Caco-2 (cell line): ENCODE data around the gene RXRA. TPM values are rescaled to one million over a fixed set of nuclear protein-coding genes. Genes with fewer than 3 reads are reported as not detected.

Experiments
- BruUV-seq: library from RNA; stranded (reverse); fragments of 400-500 nt; replicated peaks from 2 replicates; lab custom pipeline; 2021; lab: Mats Ljungman, UMichigan
- CTCF ChIA-PET: fragments of 300-600 bp; sonication (Branson Sonifier 250); formaldehyde crosslinking; loops from one replicate; lab custom pipeline; 2022; ENCODE audit warnings: antibody characterized with exemption; lab: Charles Lee
- POLR2A ChIA-PET: fragments of 300-600 bp; sonication (Branson Sonifier 250); formaldehyde crosslinking; loops from one replicate; lab custom pipeline; 2022; ENCODE audit warnings: antibody characterized with exemption; lab: Charles Lee
- DNase-seq, 2 experiments: peaks; one replicate each; pipeline versions ENCODE4 v3.0.0 to v3.0.0-alpha.2; 2020 to 2022
- H3K27me3 ChIP-seq: replicated peaks from 2 replicates; pipeline ENCODE4 v1.6.0; 2011; ENCODE audit warnings: low read length; ENCODE audit not compliant: control insufficient read depth, insufficient read depth
- H3K36me3 ChIP-seq: 2 replicates; pipeline ENCODE4 v1.5.1; 2011; ENCODE audit warnings: low read length; ENCODE audit not compliant: control insufficient read depth, insufficient read depth
- H3K4me1 ChIP-seq: fragments of 250-450 bp; sonication (Bioruptor Pico); 2 replicates; pipeline ENCODE4 v1.5.1; 2020; ENCODE audit warnings: mild to moderate bottlenecking
- H3K4me3 ChIP-seq: 2 replicates; pipeline ENCODE4 v1.5.1; 2011; ENCODE audit warnings: low read depth, mild to moderate bottlenecking, control low read depth, low read length
- H3K9me3 ChIP-seq: fragments of 250-450 bp; sonication (Bioruptor Pico); 2 replicates; pipeline ENCODE4 v1.5.1; 2020; ENCODE audit warnings: mild to moderate bottlenecking, moderate library complexity
- H3K27ac Mint-ChIP-seq: one replicate; pipeline ENCODE4 v1.8.0; 2022; ENCODE audit warnings: mixed read lengths; ENCODE audit not compliant: unreplicated experiment
- H3K27me3 Mint-ChIP-seq: one replicate; pipeline ENCODE4 v1.8.0; 2022; ENCODE audit warnings: mixed read lengths; ENCODE audit not compliant: insufficient read depth, unreplicated experiment
- H3K36me3 Mint-ChIP-seq: one replicate; pipeline ENCODE4 v1.8.0; 2022; ENCODE audit warnings: mild to moderate bottlenecking, mixed read lengths; ENCODE audit not compliant: insufficient read depth, unreplicated experiment
- H3K4me1 Mint-ChIP-seq: one replicate; pipeline ENCODE4 v1.8.0; 2022; ENCODE audit warnings: low read depth, mixed read lengths; ENCODE audit not compliant: unreplicated experiment
- H3K4me3 Mint-ChIP-seq: one replicate; pipeline ENCODE4 v1.8.0; 2022; ENCODE audit warnings: mild to moderate bottlenecking, moderate library complexity, mixed read lengths; ENCODE audit not compliant: unreplicated experiment
- H3K9me3 Mint-ChIP-seq: one replicate; pipeline ENCODE4 v1.8.0; 2022; ENCODE audit warnings: mixed read lengths; ENCODE audit not compliant: unreplicated experiment
- CTCF ChIP-seq, 2 experiments: fragments of 200-600 bp in 1 of 2; IDR thresholded peaks; 1 replicate in 1 of 2; 2 replicates in 1 of 2; pipeline versions ENCODE4 v1.5.1 to v1.8.0; 2011 to 2022; ENCODE audit warnings: antibody characterized with exemption in 1 of 2, control low read depth in 1 of 2, inconsistent platforms in 1 of 2, low read depth in 1 of 2, low read length in 1 of 2, mild to moderate bottlenecking in 1 of 2, moderate library complexity in 1 of 2; ENCODE audit not compliant: insufficient read depth in 1 of 2, severe bottlenecking in 1 of 2, unreplicated experiment in 1 of 2
- intact Hi-C: fragments of 100-400 bp; cut with micrococcal nuclease; formaldehyde crosslinking; loops from one replicate; pipeline ENCODE4 v1.10.0; 2022; ENCODE audit not compliant: unreplicated experiment
- total RNA-seq: library from RNA; stranded (reverse); gene quantifications from 2 replicates; pipeline ENCODE4 v1.2.3, GENCODE V29; 2022

Gene RXRA
- total RNA-seq, 1 experiment from 2014 or later = 69.1 TPM

GRCh38 chr9:134340475-134341160 lies 14.4 kb downstream of the RXRA start:
- ChIA-PET CTCF (no interaction called here), POLR2A (no interaction called here)
- no peak for TF ChIP-seq CTCF (IDR thresholded peaks at IDR 0.05; ENCODE audit: insufficient read depth in 1 of 2, low read depth in 1 of 2, low read length in 1 of 2, severe bottlenecking in 1 of 2, unreplicated experiment in 1 of 2)
- no peak overlapping the region for H3K4me3 Mint-ChIP-seq
- no peaks in the 10 kb centered on the region for H3K9me3 Mint-ChIP-seq
- no peaks in the 10 kb centered on the region for H3K27me3 Mint-ChIP-seq
- Histone ChIP-seq H3K27me3 (no peaks in the 10 kb centered on the region), H3K36me3 (0 out of 2 replicates have a peak, but pooled peaks cover 2% of the 10 kb centered on the region), H3K4me3 (no peak overlapping the region), H3K4me1 (no peaks in the 10 kb centered on the region), H3K9me3 (no peaks in the 10 kb centered on the region)
- no TSS peak for BruUV-seq
- H3K36me3 Mint-ChIP-seq = peaks cover 11% of the 10 kb centered on the region
- no peak overlapping the region for H3K27ac Mint-ChIP-seq
- H3K4me1 Mint-ChIP-seq = no peaks in the 10 kb centered on the region
- intact Hi-C loops = no loop called here
- DNase-seq = no peak

DNA sequence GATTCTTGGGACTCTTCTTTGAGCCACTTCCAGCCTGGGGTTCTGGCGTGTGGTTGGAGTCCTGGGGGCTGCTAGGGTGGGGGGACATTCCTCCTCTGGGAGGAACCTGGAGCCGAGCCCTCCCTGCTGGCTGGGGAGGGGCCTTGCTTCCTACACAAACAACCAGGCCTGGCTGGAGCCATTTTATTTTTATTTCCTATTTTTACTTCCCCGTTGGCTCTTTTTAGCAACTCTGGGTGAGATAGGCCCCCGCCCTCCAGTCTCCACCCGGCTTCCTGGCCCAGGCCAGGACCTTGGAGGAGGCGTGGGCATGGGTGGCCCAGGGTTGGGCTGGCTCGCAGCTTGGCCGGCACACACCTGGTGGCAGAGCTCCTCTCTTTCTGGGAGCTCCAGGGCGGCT lies 15.1 kb downstream of the RXRA start:
- ChIA-PET POLR2A (no interaction called here), CTCF (no interaction called here)
- Histone ChIP-seq H3K36me3 (0 out of 2 replicates have a peak, but pooled peaks cover 2% of the 10 kb centered on the region), H3K4me3 (no peak overlapping the region), H3K4me1 (no peaks in the 10 kb centered on the region), H3K27me3 (no peaks in the 10 kb centered on the region), H3K9me3 (no peaks in the 10 kb centered on the region)
- no peak for DNase-seq
- Mint-ChIP-seq H3K27me3 (no peaks in the 10 kb centered on the region), H3K4me3 (no peak overlapping the region), H3K36me3 (peaks cover 18% of the 10 kb centered on the region), H3K27ac (no peak overlapping the region), H3K9me3 (no peaks in the 10 kb centered on the region), H3K4me1 (no peaks in the 10 kb centered on the region)
- no TSS peak for BruUV-seq
- TF ChIP-seq CTCF (IDR thresholded peaks at IDR 0.05; ENCODE audit: insufficient read depth in 1 of 2, low read depth in 1 of 2, low read length in 1 of 2, severe bottlenecking in 1 of 2, unreplicated experiment in 1 of 2) = no peak
- intact Hi-C loops = no loop called here

DNA sequence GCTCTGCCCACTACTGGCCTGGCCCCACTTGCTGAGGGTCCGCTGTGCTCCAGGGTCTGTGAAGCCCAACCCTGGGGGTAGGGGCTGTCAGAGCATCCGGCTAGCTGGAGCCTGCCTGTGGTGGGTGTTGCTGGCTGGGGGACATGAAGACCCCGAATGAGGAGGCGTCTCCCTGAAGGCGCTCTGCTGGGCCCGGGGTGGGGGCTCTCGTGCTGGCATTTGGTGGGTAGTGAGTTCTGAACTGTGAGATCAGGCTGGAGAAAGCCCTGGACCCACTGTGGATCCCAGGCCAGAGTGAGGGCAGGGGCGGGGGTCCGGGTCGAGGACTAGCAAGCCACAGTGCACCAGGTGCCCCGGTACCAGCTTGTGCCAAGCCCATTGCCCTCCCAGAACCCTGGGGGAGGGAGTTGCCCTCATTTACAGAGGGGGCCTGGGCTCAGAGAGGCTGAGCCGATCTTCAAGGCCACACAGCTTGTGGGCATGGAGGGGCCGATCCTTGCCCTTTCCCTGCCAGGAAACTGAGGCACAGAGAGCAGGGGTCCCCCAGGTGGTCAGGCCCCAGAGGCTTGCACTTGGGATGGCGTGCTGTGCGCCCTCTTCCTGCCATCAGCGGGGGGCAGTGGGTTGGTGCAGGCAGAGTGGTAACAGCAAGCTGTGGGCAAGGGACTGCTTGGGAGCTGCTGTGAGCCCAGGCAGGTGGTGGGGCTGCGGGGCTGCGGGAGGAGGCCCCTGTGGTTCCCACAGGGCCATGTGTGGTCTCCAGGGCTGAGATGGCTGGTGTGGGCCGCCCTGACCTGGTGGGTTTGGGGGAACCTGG lies 15.9 kb downstream of the RXRA start:
- peak overlapping the region; percentile 57 for H3K27ac Mint-ChIP-seq
- Histone ChIP-seq H3K4me1 (no peaks in the 10 kb centered on the region), H3K4me3 (no peak overlapping the region), H3K27me3 (no peaks in the 10 kb centered on the region), H3K9me3 (no peaks in the 10 kb centered on the region), H3K36me3 (0 out of 2 replicates have a peak, but pooled peaks cover 2% of the 10 kb centered on the region)
- H3K4me1 Mint-ChIP-seq = no peaks in the 10 kb centered on the region
- ChIA-PET POLR2A (no interaction called here), CTCF (no interaction called here)
- no TSS peak for BruUV-seq
- no peak for DNase-seq
- H3K9me3 Mint-ChIP-seq = no peaks in the 10 kb centered on the region
- no peaks in the 10 kb centered on the region for H3K27me3 Mint-ChIP-seq
- intact Hi-C loops = no loop called here
- no peak for TF ChIP-seq CTCF (IDR thresholded peaks at IDR 0.05; ENCODE audit: insufficient read depth in 1 of 2, low read depth in 1 of 2, low read length in 1 of 2, severe bottlenecking in 1 of 2, unreplicated experiment in 1 of 2)
- H3K36me3 Mint-ChIP-seq = peaks cover 20% of the 10 kb centered on the region
- no peak overlapping the region for H3K4me3 Mint-ChIP-seq
